Thyroid gland (tissue), 4 donors: ENCODE data around the gene ADAMTS9.

Experiments used
- POLR2A ChIP-seq, 2 donors: fragments of 450-650 bp; IDR thresholded peaks; one replicate each; pipeline ENCODE4 v1.6.1; 2017; ENCODE audit warnings: antibody characterized with exemption in 2 of 2, mild to moderate bottlenecking in 2 of 2, moderate library complexity in 1 of 2
- TF ChIP-seq, protein P1 (sequence below), 6 experiments: fragments of 200-600 bp in 3 of 6; fragments of 450-650 bp in 3 of 6; sonication (generic) in 3 of 6; IDR thresholded peaks; one replicate each; pipeline ENCODE4 v1.5.1; 2016 to 2019; ENCODE audit warnings: antibody characterized with exemption in 6 of 6, mild to moderate bottlenecking in 2 of 6, inconsistent platforms in 1 of 6, moderate library complexity in 1 of 6

DNA sequence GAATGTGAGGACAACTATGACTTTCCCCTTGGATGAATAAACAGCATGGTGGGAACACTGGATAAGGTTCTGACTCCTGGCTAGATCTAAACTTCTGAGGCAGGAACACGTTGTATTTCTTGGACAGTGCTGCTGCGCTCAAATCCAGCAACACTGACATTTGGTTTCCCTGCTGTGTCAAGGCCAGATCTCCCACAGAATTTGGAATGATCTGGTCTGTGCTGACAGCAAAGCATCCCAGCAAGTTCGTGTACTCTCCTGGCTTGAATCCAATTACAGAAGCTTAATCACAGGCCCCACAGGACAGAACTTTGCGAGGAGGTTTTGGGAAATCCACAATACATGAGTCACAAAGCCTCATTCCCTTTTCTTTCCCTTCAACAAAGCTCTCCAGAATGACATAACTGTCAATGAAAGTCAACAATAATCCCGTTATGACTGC lies 92.5 kb downstream of the ADAMTS9 start:
- TF ChIP-seq, protein P1, sequence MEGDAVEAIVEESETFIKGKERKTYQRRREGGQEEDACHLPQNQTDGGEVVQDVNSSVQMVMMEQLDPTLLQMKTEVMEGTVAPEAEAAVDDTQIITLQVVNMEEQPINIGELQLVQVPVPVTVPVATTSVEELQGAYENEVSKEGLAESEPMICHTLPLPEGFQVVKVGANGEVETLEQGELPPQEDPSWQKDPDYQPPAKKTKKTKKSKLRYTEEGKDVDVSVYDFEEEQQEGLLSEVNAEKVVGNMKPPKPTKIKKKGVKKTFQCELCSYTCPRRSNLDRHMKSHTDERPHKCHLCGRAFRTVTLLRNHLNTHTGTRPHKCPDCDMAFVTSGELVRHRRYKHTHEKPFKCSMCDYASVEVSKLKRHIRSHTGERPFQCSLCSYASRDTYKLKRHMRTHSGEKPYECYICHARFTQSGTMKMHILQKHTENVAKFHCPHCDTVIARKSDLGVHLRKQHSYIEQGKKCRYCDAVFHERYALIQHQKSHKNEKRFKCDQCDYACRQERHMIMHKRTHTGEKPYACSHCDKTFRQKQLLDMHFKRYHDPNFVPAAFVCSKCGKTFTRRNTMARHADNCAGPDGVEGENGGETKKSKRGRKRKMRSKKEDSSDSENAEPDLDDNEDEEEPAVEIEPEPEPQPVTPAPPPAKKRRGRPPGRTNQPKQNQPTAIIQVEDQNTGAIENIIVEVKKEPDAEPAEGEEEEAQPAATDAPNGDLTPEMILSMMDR (IDR thresholded peaks at IDR 0.05), result no peak
- no peak for TF ChIP-seq POLR2A (IDR thresholded peaks at IDR 0.05)
